Measurements from ENCODE around the gene FNDC3B.

DNA sequence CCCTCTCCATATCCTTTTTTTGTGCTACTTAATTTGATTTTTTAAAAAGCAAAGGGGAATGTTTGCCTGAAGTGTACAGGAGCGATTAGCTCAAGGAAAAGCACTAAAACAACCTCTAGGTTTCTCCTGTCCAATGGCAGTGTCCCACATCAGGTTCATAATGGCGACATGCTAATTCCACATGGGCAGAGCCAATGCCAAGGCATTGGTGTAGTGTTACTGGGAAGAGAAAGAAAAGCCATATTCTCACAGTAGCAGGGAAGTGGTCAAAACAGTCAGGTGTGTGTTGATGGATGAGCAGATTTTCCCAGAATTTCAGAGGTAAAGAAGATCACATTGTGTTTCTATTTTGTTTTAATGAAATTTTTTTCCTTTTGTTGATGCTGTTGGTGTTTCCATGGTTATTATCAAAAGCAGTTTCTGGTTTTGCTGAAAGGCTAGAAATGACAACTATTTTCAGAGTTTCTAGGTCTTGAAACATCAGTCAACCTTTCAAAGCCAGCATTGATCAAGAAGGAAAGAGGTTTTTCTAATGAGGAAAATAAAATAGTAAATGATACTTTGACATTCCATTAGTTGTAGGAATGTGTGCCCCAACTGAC lies 65.2 kb downstream of the FNDC3B start:
- TF ChIP-seq, protein P1, sequence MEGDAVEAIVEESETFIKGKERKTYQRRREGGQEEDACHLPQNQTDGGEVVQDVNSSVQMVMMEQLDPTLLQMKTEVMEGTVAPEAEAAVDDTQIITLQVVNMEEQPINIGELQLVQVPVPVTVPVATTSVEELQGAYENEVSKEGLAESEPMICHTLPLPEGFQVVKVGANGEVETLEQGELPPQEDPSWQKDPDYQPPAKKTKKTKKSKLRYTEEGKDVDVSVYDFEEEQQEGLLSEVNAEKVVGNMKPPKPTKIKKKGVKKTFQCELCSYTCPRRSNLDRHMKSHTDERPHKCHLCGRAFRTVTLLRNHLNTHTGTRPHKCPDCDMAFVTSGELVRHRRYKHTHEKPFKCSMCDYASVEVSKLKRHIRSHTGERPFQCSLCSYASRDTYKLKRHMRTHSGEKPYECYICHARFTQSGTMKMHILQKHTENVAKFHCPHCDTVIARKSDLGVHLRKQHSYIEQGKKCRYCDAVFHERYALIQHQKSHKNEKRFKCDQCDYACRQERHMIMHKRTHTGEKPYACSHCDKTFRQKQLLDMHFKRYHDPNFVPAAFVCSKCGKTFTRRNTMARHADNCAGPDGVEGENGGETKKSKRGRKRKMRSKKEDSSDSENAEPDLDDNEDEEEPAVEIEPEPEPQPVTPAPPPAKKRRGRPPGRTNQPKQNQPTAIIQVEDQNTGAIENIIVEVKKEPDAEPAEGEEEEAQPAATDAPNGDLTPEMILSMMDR (IDR thresholded peaks at IDR 0.05) = no peak
- TF ChIP-seq POLR2A (IDR thresholded peaks at IDR 0.05) = no peak

All from testis (tissue), 2 donors.